ENCODE data around the gene SLC25A36. TPM values are rescaled to one million over a fixed set of nuclear protein-coding genes. Genes with fewer than 3 reads are reported as not detected.
"Not testable (repeated sequence)": the region's sequence is repeated elsewhere in the genome, so short reads cannot be mapped to it uniquely, and the experiment has no call there.

SLC25A36 gene
- polyA plus RNA-seq, 3 donors = 161 to 223 (median 209) TPM

- no peak for DNase-seq (ENCODE audit: extremely low read depth in 1 of 11, low read depth in 9 of 11, low spot score in 4 of 11)
Measured at GRCh38 chr3:141012571-141012970, 70.9 kb downstream of the SLC25A36 start.

GRCh38 chr3:141015481-141015880, 73.8 kb downstream of the SLC25A36 start:
- no peak for DNase-seq (ENCODE audit: extremely low read depth in 1 of 11, low read depth in 9 of 11, low spot score in 4 of 11)

GRCh38 chr3:141017366-141018322, 76.0 kb downstream of the SLC25A36 start:
- DNase-seq (ENCODE audit: extremely low read depth in 1 of 11, low read depth in 9 of 11, low spot score in 4 of 11) = not testable (repeated sequence)

- DNase-seq (ENCODE audit: extremely low read depth in 1 of 11, low read depth in 9 of 11, low spot score in 4 of 11) = no peak
Measured at GRCh38 chr3:141019244-141019643, 77.6 kb downstream of the SLC25A36 start.

- no peak for DNase-seq (ENCODE audit: extremely low read depth in 1 of 11, low read depth in 9 of 11, low spot score in 4 of 11)
Measured at GRCh38 chr3:141020143-141020830, 78.7 kb downstream of the SLC25A36 start.

GRCh38 chr3:141021261-141021660, 79.6 kb downstream of the SLC25A36 start:
- no peak for DNase-seq (ENCODE audit: extremely low read depth in 1 of 11, low read depth in 9 of 11, low spot score in 4 of 11)

Other genes with a start within 250 kb of the SLC25A36 start
- gene SPSB4, start 109.5 kb downstream of the SLC25A36 start, polyA plus RNA-seq (ENCODE audit: insufficient read length in 3 of 3) = 10 to 100 TPM; 13.8 to 20.0 (median 15.8) TPM

Data from renal cortex interstitium (tissue), 11 donors.